GM23338 (cell line): ENCODE data around the gene DMGDH. TPM values are rescaled to one million over a fixed set of nuclear protein-coding genes. Genes with fewer than 3 reads are reported as not detected.

Source experiments
- ATAC-seq: fragments of 200-7000 bp; cut with Tn5 transposase; 3 replicates; pipeline ENCODE4 v1.9.1; 2020
- DNase-seq: peaks from one replicate; pipeline ENCODE4 v3.0.0-alpha.2; 2015; ENCODE audit warnings: low spot score
- H2AFZ ChIP-seq: fragments of 200-600 bp; sonication (generic); 2 replicates; pipeline ENCODE4 v1.8.0; 2016; ENCODE audit warnings: antibody characterized with exemption, mild to moderate bottlenecking, moderate library complexity
- H3F3A ChIP-seq: fragments of 200-600 bp; sonication (generic); replicated peaks from 2 replicates; pipeline ENCODE4 v1.8.0; 2017; ENCODE audit warnings: antibody characterized with exemption, mixed run types, low read depth
- H3K27ac ChIP-seq: fragments of 200-600 bp; sonication (generic); 2 replicates; pipeline ENCODE4 v1.6.1; 2016; ENCODE audit warnings: low read depth
- H3K27me3 ChIP-seq: fragments of 200-600 bp; sonication (generic); 2 replicates; pipeline ENCODE4 v1.8.0; 2016; ENCODE audit warnings: mild to moderate bottlenecking, mixed run types, moderate library complexity; ENCODE audit not compliant: insufficient read depth
- H3K36me3 ChIP-seq: fragments of 200-600 bp; sonication (generic); 2 replicates; pipeline ENCODE4 v1.8.0; 2016; ENCODE audit warnings: mild to moderate bottlenecking; ENCODE audit not compliant: insufficient read depth
- H3K4me1 ChIP-seq: fragments of 200-600 bp; sonication (generic); 2 replicates; pipeline ENCODE4 v1.8.0; 2016; ENCODE audit warnings: mild to moderate bottlenecking, moderate library complexity; ENCODE audit not compliant: insufficient read depth
- H3K4me2 ChIP-seq: fragments of 200-600 bp; sonication (generic); 2 replicates; pipeline ENCODE4 v1.7.1; 2017; ENCODE audit warnings: mixed run types
- H3K4me3 ChIP-seq: fragments of 200-600 bp; sonication (generic); 2 replicates; pipeline ENCODE4 v1.6.1; 2016; ENCODE audit warnings: mixed run types
- H3K79me2 ChIP-seq: fragments of 200-600 bp; sonication (generic); replicated peaks from 2 replicates; pipeline ENCODE4 v1.8.0; 2017; ENCODE audit warnings: mild to moderate bottlenecking; ENCODE audit not compliant: insufficient read depth
- H3K9me2 ChIP-seq: fragments of 200-600 bp; sonication (generic); 2 replicates; pipeline ENCODE4 v1.8.0; 2017; ENCODE audit not compliant: insufficient read depth
- H4K20me1 ChIP-seq: fragments of 200-600 bp; sonication (generic); replicated peaks from 2 replicates; pipeline ENCODE4 v1.8.0; 2017; ENCODE audit warnings: mild to moderate bottlenecking; ENCODE audit not compliant: insufficient read depth
- H3K27ac Mint-ChIP-seq: 2 replicates; pipeline ENCODE4 v1.8.0; 2020; ENCODE audit warnings: inconsistent platforms, mild to moderate bottlenecking, moderate library complexity, mixed read lengths
- H3K27me3 Mint-ChIP-seq: 3 replicates; pipeline ENCODE4 v1.8.0; 2022; ENCODE audit warnings: low read depth, mild to moderate bottlenecking, moderate library complexity, mixed read lengths, inconsistent platforms; ENCODE audit not compliant: insufficient read depth, poor library complexity
- H3K36me3 Mint-ChIP-seq: 3 replicates; pipeline ENCODE4 v1.8.0; 2021; ENCODE audit warnings: low read depth, mild to moderate bottlenecking, inconsistent platforms, moderate library complexity, mixed read lengths
- H3K4me1 Mint-ChIP-seq: 3 replicates; pipeline ENCODE4 v1.8.0; 2020; ENCODE audit warnings: mild to moderate bottlenecking, inconsistent platforms, mixed read lengths
- H3K4me3 Mint-ChIP-seq: 3 replicates; pipeline ENCODE4 v1.8.0; 2021; ENCODE audit warnings: moderate library complexity, mild to moderate bottlenecking, inconsistent platforms, mixed read lengths
- H3K9me3 Mint-ChIP-seq: 3 replicates; pipeline ENCODE4 v1.8.0; 2020; ENCODE audit warnings: moderate library complexity, mild to moderate bottlenecking, inconsistent platforms, mixed read lengths
- EZH2 ChIP-seq: fragments of 200-600 bp; sonication (generic); IDR thresholded peaks from one replicate; pipeline ENCODE4 v1.8.0; 2017; ENCODE audit warnings: antibody characterized with exemption, mild to moderate bottlenecking, low read depth; ENCODE audit not compliant: unreplicated experiment
- JUNB ChIP-seq: IDR thresholded peaks from one replicate; pipeline ENCODE4 v1.6.1; 2016; ENCODE audit warnings: antibody characterized with exemption; ENCODE audit not compliant: unreplicated experiment
- NANOG ChIP-seq: IDR thresholded peaks from 2 replicates; pipeline ENCODE4 v1.6.1; 2016; ENCODE audit warnings: antibody characterized with exemption, borderline replicate concordance
- POLR2AphosphoS5 ChIP-seq: IDR thresholded peaks from 2 replicates; pipeline ENCODE4 v1.6.1; 2016; ENCODE audit warnings: antibody characterized with exemption, low read depth
- STAT1 ChIP-seq: IDR thresholded peaks from one replicate; pipeline ENCODE4 v1.6.1; 2016; ENCODE audit warnings: antibody characterized with exemption; ENCODE audit not compliant: unreplicated experiment
- ZNF114 ChIP-seq: fragments of 250-450 bp; sonication (Bioruptor Pico); IDR thresholded peaks from 2 replicates; pipeline ENCODE4 v1.5.0; 2020; ENCODE audit warnings: mild to moderate bottlenecking, moderate library complexity
- ZNF331 ChIP-seq: fragments of 250-450 bp; sonication (Bioruptor Pico); IDR thresholded peaks from 2 replicates; pipeline ENCODE4 v1.5.0; 2020; ENCODE audit warnings: low read depth, mild to moderate bottlenecking, moderate library complexity
- ZNF462 ChIP-seq: fragments of 250-450 bp; sonication (Bioruptor Pico); IDR thresholded peaks from 2 replicates; pipeline ENCODE4 v1.5.0; 2020; ENCODE audit warnings: mild to moderate bottlenecking, moderate library complexity
- polyA plus RNA-seq: library from polyadenylated mRNA; unstranded; fragments of >200 nt; fragmentation: Nextera tagmentation; extraction: Ambion mirVana; gene quantifications from 2 replicates; pipeline ENCODE4 v1.2.1, GENCODE V29; 2016
- total RNA-seq: library from RNA; depleted of rRNA; stranded (reverse); fragments of >200 nt; shearing (Covaris generic); gene quantifications from 2 replicates; pipeline ENCODE4 v1.2.3, GENCODE V29; 2014

Gene DMGDH
- total and polyA plus RNA-seq, 2 experiments from 2014 or later: 0.52 to 0.63 TPM

GRCh38 chr5:79022771-79023170 is 46.7 kb downstream of the DMGDH start (continued):
- TF ChIP-seq ZNF462 (CRISPR knock-in tag) (no peak), JUNB (no peak), EZH2 (no peak)

GRCh38 chr5:79021753-79022152 is 47.7 kb downstream of the DMGDH start:
- Mint-ChIP-seq H3K27ac (no peak overlapping the region), H3K36me3 (no peaks in the 10 kb centered on the region), H3K9me3 (no peaks in the 10 kb centered on the region), H3K4me3 (no peak overlapping the region), H3K27me3 (peaks cover 3% of the 10 kb centered on the region), H3K4me1 (peaks cover 21% of the 10 kb centered on the region)
- H3K27me3 ChIP-seq: no peaks in the 10 kb centered on the region
- peak; percentile 69 for ATAC-seq
- no peak overlapping the region for H3K4me3 ChIP-seq
- no peaks in the 10 kb centered on the region for H3K79me2 ChIP-seq
- H3K4me2 ChIP-seq: peak overlapping the region; percentile 27; the same call in 1 of the 2 replicates
- peak; percentile 26 for DNase-seq
- no peaks in the 10 kb centered on the region for H3K36me3 ChIP-seq
- H2AFZ ChIP-seq: peak overlapping the region; percentile 15; the same call in 1 of the 2 replicates
- H3K9me2 ChIP-seq: no peaks in the 10 kb centered on the region
- H3K4me1 ChIP-seq: peaks cover 14% of the 10 kb centered on the region
- no peak overlapping the region for H3K27ac ChIP-seq
- no peaks in the 10 kb centered on the region for H3F3A ChIP-seq
- no peaks in the 10 kb centered on the region for H4K20me1 ChIP-seq
- TF ChIP-seq JUNB (no peak), POLR2AphosphoS5 (no peak), EZH2 (no peak), ZNF114 (CRISPR knock-in tag) (no peak), ZNF331 (CRISPR knock-in tag) (no peak), NANOG (no peak), STAT1 (no peak), ZNF462 (CRISPR knock-in tag) (no peak)
